ENCODE data around the gene SRP54.
"Not testable (repeated sequence)": the region's sequence is repeated elsewhere in the genome, so short reads cannot be mapped to it uniquely, and the experiment has no call there.

The SRP54 gene

GRCh38 chr14:34985740-34986139, 2.9 kb downstream of the SRP54 start:
- no peak for DNase-seq

- no peak for DNase-seq
These were observed 4.4 kb downstream of the SRP54 start for GRCh38 chr14:34987180-34987579.

GRCh38 chr14:34989762-34990161, 7.0 kb downstream of the SRP54 start:
- no peak for DNase-seq

- DNase-seq, result no peak
These were observed 10.6 kb downstream of the SRP54 start for GRCh38 chr14:34993426-34993825.

- no peak for DNase-seq
These were observed 11.9 kb downstream of the SRP54 start for GRCh38 chr14:34994668-34995067.

- DNase-seq, result no peak
These were observed 15.0 kb downstream of the SRP54 start for GRCh38 chr14:34997762-34998161.

- DNase-seq, result no peak
These were observed 16.7 kb downstream of the SRP54 start for GRCh38 chr14:34999500-34999899.

GRCh38 chr14:35001621-35002020, 18.8 kb downstream of the SRP54 start:
- DNase-seq, result no peak

GRCh38 chr14:35004839-35005238, 22.0 kb downstream of the SRP54 start:
- DNase-seq, result no peak

- DNase-seq, result no peak
These were observed 33.8 kb downstream of the SRP54 start for GRCh38 chr14:35016568-35016967.

- no peak for DNase-seq
These were observed 37.9 kb downstream of the SRP54 start for GRCh38 chr14:35020713-35021112.

GRCh38 chr14:35028435-35028834, 45.6 kb downstream of the SRP54 start:
- no peak for DNase-seq

GRCh38 chr14:35032562-35032961, 49.8 kb downstream of the SRP54 start:
- DNase-seq, result no peak

- no peak for DNase-seq
These were observed 51.6 kb downstream of the SRP54 start for GRCh38 chr14:35034440-35034833.

- not testable (repeated sequence) for DNase-seq
These were observed 52.3 kb downstream of the SRP54 start for GRCh38 chr14:35034944-35035554.

GRCh38 chr14:35038312-35038711, 55.5 kb downstream of the SRP54 start:
- not testable (repeated sequence) for DNase-seq

GRCh38 chr14:35042632-35043031, 59.8 kb downstream of the SRP54 start:
- DNase-seq, result no peak

- no peak for DNase-seq
These were observed 60.3 kb downstream of the SRP54 start for GRCh38 chr14:35043046-35043445.

GRCh38 chr14:35044939-35045797, 62.4 kb downstream of the SRP54 start:
- no peak for DNase-seq

GRCh38 chr14:35045798-35046047, 62.9 kb downstream of the SRP54 start:
- DNase-seq, result no peak

GRCh38 chr14:35046048-35046750, 63.4 kb downstream of the SRP54 start, which contains the start of gene FAM177A1:
Gene FAM177A1 (plus strand): TSS chr14:35046272. CDS start chr14:35046464, 192 bp downstream.
- DNase-seq, result peak; percentile 99

GRCh38 chr14:35046751-35047536, 64.2 kb downstream of the SRP54 start:
- peak; percentile 1 for DNase-seq

- DNase-seq, result no peak
These were observed 65.3 kb downstream of the SRP54 start for GRCh38 chr14:35047976-35048513.

Data from central memory CD4-positive, alpha-beta T cell (primary cell).